Natural killer cell (primary cell): ENCODE results near the gene EPM2A. TPM values are rescaled to one million over a fixed set of nuclear protein-coding genes. Genes with fewer than 3 reads are reported as not detected.

Experiments
- ATAC-seq, 3 donors: fragments of 150-1000 bp in 2 of 3; fragments of 200-7000 bp in 1 of 3; cut with Tn5 transposase; 1 replicate in 1 of 3; 2 replicates in 2 of 3; pipeline ENCODE4 v1.10.0; 2021; ENCODE audit warnings: mild to moderate bottlenecking in 2 of 3, moderate library complexity in 2 of 3
- DNase-seq, 2 donors: peaks; one replicate each; pipeline versions ENCODE4 v3.0.0 to v3.0.0-alpha.2; 2013 to 2021; ENCODE audit warnings: mixed read lengths in 1 of 2
- H3K27ac ChIP-seq: one replicate; pipeline ENCODE4 v1.5.1; 2013; ENCODE audit warnings: mild to moderate bottlenecking, low read length
- H3K27me3 ChIP-seq: one replicate; pipeline ENCODE4 v1.6.1; 2013; ENCODE audit warnings: low read length; ENCODE audit not compliant: control insufficient read depth, insufficient read depth
- H3K36me3 ChIP-seq: one replicate; pipeline ENCODE4 v1.6.1; 2013; ENCODE audit warnings: low read length; ENCODE audit not compliant: control insufficient read depth, insufficient read depth
- H3K4me1 ChIP-seq: one replicate; pipeline ENCODE4 v1.6.1; 2013; ENCODE audit warnings: low read length; ENCODE audit not compliant: control insufficient read depth, insufficient read depth
- H3K4me3 ChIP-seq: one replicate; pipeline ENCODE4 v1.5.1; 2013; ENCODE audit warnings: low read length
- H3K9me3 ChIP-seq: one replicate; pipeline ENCODE4 v1.6.1; 2013; ENCODE audit warnings: low read length; ENCODE audit not compliant: control insufficient read depth, insufficient read depth
- H3K27ac Mint-ChIP-seq, 2 donors: one replicate each; pipeline ENCODE4 v1.8.0; 2022; ENCODE audit warnings: mild to moderate bottlenecking in 2 of 2, mixed read lengths in 2 of 2, moderate library complexity in 1 of 2
- H3K27me3 Mint-ChIP-seq, 2 donors: one replicate each; pipeline ENCODE4 v1.8.0; 2022; ENCODE audit warnings: low read depth in 2 of 2, mixed read lengths in 2 of 2
- H3K36me3 Mint-ChIP-seq: one replicate; pipeline ENCODE4 v1.8.0; 2022; ENCODE audit warnings: mixed read lengths
- H3K4me1 Mint-ChIP-seq, 2 donors: one replicate each; pipeline ENCODE4 v1.8.0; 2022; ENCODE audit warnings: mixed read lengths in 2 of 2
- H3K4me3 Mint-ChIP-seq: one replicate; pipeline ENCODE4 v1.8.0; 2022; ENCODE audit warnings: mild to moderate bottlenecking, moderate library complexity, mixed read lengths
- H3K9me3 Mint-ChIP-seq, 2 donors: one replicate each; pipeline ENCODE4 v1.8.0; 2022; ENCODE audit warnings: mixed read lengths in 2 of 2
- CTCF ChIP-seq: fragments of 200-600 bp; IDR thresholded peaks from one replicate; pipeline ENCODE4 v1.8.0; 2022; ENCODE audit warnings: antibody characterized with exemption
- WGBS: methylation state at CpG from one replicate; pipeline ENCODE4 v1.1.7; 2013; ENCODE audit warnings: missing lambda C conversion rate; ENCODE audit not compliant: insufficient coverage; 5-methylcytosine and 5-hydroxymethylcytosine counted together
- intact Hi-C: fragments of 100-400 bp; cut with micrococcal nuclease; formaldehyde crosslinking; loops from one replicate; pipeline ENCODE4 v1.14.2; 2022
- total RNA-seq, 4 donors: library from RNA; stranded (reverse); fragments of 120-200 nt in 1 of 4; gene quantifications; one replicate each; pipeline versions ENCODE4 v1.2.3 to v1.2.4, GENCODE V29; 2013 to 2022

EPM2A gene
- total RNA-seq, 3 donors from 2014 or later (not counting 1 experiment from before 2014, with no cell fraction given): 5.2 to 6.9 (median 6.7) TPM

- no peaks in the 10 kb centered on the region for H3K36me3 Mint-ChIP-seq
- no peaks in the 10 kb centered on the region for H3K4me1 ChIP-seq
- H3K4me1 Mint-ChIP-seq: no peaks in the 10 kb centered on the region
- no CpG with 5 or more reads among the region's 1 CpG for WGBS
- no peaks in the 10 kb centered on the region for H3K27me3 Mint-ChIP-seq
- no peak overlapping the region for H3K27ac Mint-ChIP-seq
- no peak overlapping the region for H3K4me3 Mint-ChIP-seq
- H3K9me3 Mint-ChIP-seq: no peaks in the 10 kb centered on the region
- intact Hi-C loops: no loop called here
- no peaks in the 10 kb centered on the region for H3K9me3 ChIP-seq
- no peak overlapping the region for H3K27ac ChIP-seq
- no peaks in the 10 kb centered on the region for H3K36me3 ChIP-seq
- H3K4me3 ChIP-seq: no peak overlapping the region
- ATAC-seq (no peak), DNase-seq (no peak)
- H3K27me3 ChIP-seq: no peaks in the 10 kb centered on the region
- no peak for TF ChIP-seq CTCF
These were observed 87.7 kb downstream of the EPM2A start for GRCh38 chr6:145647602-145648001.

GRCh38 chr6:145643760-145644159, 91.6 kb downstream of the EPM2A start:
- no peak overlapping the region for H3K27ac ChIP-seq
- H3K4me3 ChIP-seq: no peak overlapping the region
- no peaks in the 10 kb centered on the region for H3K9me3 Mint-ChIP-seq
- no peaks in the 10 kb centered on the region for H3K9me3 ChIP-seq
- H3K27me3 ChIP-seq: no peaks in the 10 kb centered on the region
- H3K4me3 Mint-ChIP-seq: no peak overlapping the region
- intact Hi-C loops: no loop called here
- no peaks in the 10 kb centered on the region for H3K4me1 Mint-ChIP-seq
- ATAC-seq (no peak), DNase-seq (no peak)
- 80% methylated on average over 2 of the region's 3 CpGs for WGBS
- H3K27ac Mint-ChIP-seq: no peak overlapping the region
- no peak for TF ChIP-seq CTCF
- no peaks in the 10 kb centered on the region for H3K36me3 Mint-ChIP-seq
- H3K4me1 ChIP-seq: no peaks in the 10 kb centered on the region
- H3K27me3 Mint-ChIP-seq: no peaks in the 10 kb centered on the region
- H3K36me3 ChIP-seq: no peaks in the 10 kb centered on the region

GRCh38 chr6:145633981-145634627, 101.2 kb downstream of the EPM2A start:
- WGBS: 59% methylated on average over 11 of the region's 11 CpGs
- H3K4me3 ChIP-seq: no peak overlapping the region

More at GRCh38 chr6:145633981-145634627, 101.2 kb downstream of the EPM2A start:
- DNase-seq (peak; percentile 63 to 81), ATAC-seq (peak; percentile 82 to 89 (median 82))
- Mint-ChIP-seq H3K27me3 (no peaks in the 10 kb centered on the region), H3K27ac (no peak overlapping the region), H3K9me3 (no peaks in the 10 kb centered on the region), H3K36me3 (no peaks in the 10 kb centered on the region), H3K4me3 (no peak overlapping the region), H3K4me1 (peaks cover 9 to 16% of the 10 kb centered on the region in 2 donors)
- intact Hi-C loops: no loop called here
- TF ChIP-seq CTCF: peak; percentile 98
- Histone ChIP-seq H3K4me1 (no peaks in the 10 kb centered on the region), H3K27me3 (no peaks in the 10 kb centered on the region), H3K27ac (no peak overlapping the region), H3K9me3 (no peaks in the 10 kb centered on the region), H3K36me3 (no peaks in the 10 kb centered on the region)
